HepG2 (cell line): Measurements from ENCODE around the gene ORC6. TPM values are rescaled to one million over a fixed set of nuclear protein-coding genes. Genes with fewer than 3 reads are reported as not detected.
A peak's percentile ranks its signal among the peaks of the same experiment; 100 is the strongest.

ENCODE experiments used
- ATAC-seq: fragments of 200-7000 bp; cut with Tn5 transposase; 3 replicates; pipeline ENCODE4 v1.9.1; 2020; ENCODE audit warnings: mild to moderate bottlenecking, moderate library complexity
- BruUV-seq: library from RNA; stranded (reverse); fragments of 400-500 nt; replicated peaks from 2 replicates; lab custom pipeline; 2021; lab: Mats Ljungman, UMichigan
- CTCF ChIA-PET: fragments of 300-600 bp; formaldehyde crosslinking; extraction: SDS; loops from one replicate; lab custom pipeline; 2021; ENCODE audit warnings: low total read pairs, inconsistent platforms, low intra/inter-chr PET ratio; lab: Yijun Ruan, JAX
- POLR2A ChIA-PET: fragments of 350-600 bp; sonication (Branson Sonifier 250); formaldehyde crosslinking; loops from one replicate; lab custom pipeline; 2020; ENCODE audit warnings: antibody characterized with exemption, inconsistent platforms; lab: Yijun Ruan, JAX
- DNase-seq: peaks from one replicate; pipeline ENCODE4 v3.0.0-alpha.2; 2015; ENCODE audit warnings: low spot score
- FAIRE-seq: peaks from 3 replicates; lab custom pipeline; 2011; peaks lifted over from hg19 to GRCh38; lab: Jason Lieb, UNC
- H2AFZ ChIP-seq: one replicate; pipeline ENCODE4 v1.6.1; 2011; ENCODE audit warnings: low read length, inconsistent platforms
- H3K27ac ChIP-seq: fragments of 300-600 bp; 3 replicates; pipeline ENCODE4 v1.8.0; 2011; ENCODE audit warnings: mixed run types, mild to moderate bottlenecking, mixed read lengths, low read length, inconsistent platforms; ENCODE audit not compliant: insufficient read depth; ENCODE audit errors: extremely low read length
- H3K27me3 ChIP-seq, 2 experiments: fragments of 200-600 bp in 1 of 2; 2 replicates in 1 of 2; 3 replicates in 1 of 2; pipeline versions ENCODE4 v1.6.0 to v1.8.0; 2011; ENCODE audit warnings: low read length in 2 of 2, mild to moderate bottlenecking in 2 of 2, moderate library complexity in 2 of 2, inconsistent platforms in 1 of 2; ENCODE audit not compliant: insufficient read depth in 2 of 2, control insufficient read depth in 1 of 2
- H3K36me3 ChIP-seq, 2 experiments: fragments of 200-600 bp in 1 of 2; replicated peaks in 1 of 2; 2 replicates in 1 of 2; 3 replicates in 1 of 2; pipeline versions ENCODE4 v1.5.1 to v1.8.0; 2011; ENCODE audit warnings: low read length in 2 of 2, inconsistent platforms in 1 of 2; ENCODE audit not compliant: insufficient read depth in 2 of 2, control insufficient read depth in 1 of 2
- H3K4me1 ChIP-seq: 2 replicates; pipeline ENCODE4 v1.5.1; 2012; ENCODE audit warnings: low read length, inconsistent platforms; ENCODE audit not compliant: insufficient read depth
- H3K4me2 ChIP-seq: 2 replicates; pipeline ENCODE4 v1.6.0; 2011; ENCODE audit warnings: low read depth, low read length, inconsistent platforms
- H3K4me3 ChIP-seq, 3 experiments: fragments of 200-600 bp in 1 of 3; sonication (generic), shearing (Covaris generic) in 1 of 3; replicated peaks in 1 of 3; 2 replicates each; pipeline ENCODE4 v1.5.1; 2011 to 2016; ENCODE audit warnings: low read length in 3 of 3, inconsistent platforms in 2 of 3, low read depth in 2 of 3, mild to moderate bottlenecking in 2 of 3, control low read depth in 1 of 3, mixed read lengths in 1 of 3; ENCODE audit not compliant: insufficient read depth in 1 of 3
- H3K79me2 ChIP-seq: one replicate; pipeline ENCODE4 v1.6.1; 2011; ENCODE audit warnings: low read length, inconsistent platforms; ENCODE audit not compliant: insufficient read depth
- H3K9ac ChIP-seq: 2 replicates; pipeline ENCODE4 v1.6.0; 2011; ENCODE audit warnings: mild to moderate bottlenecking, low read depth, low read length, inconsistent platforms; ENCODE audit not compliant: insufficient read depth
- H3K9me3 ChIP-seq: 2 replicates; pipeline ENCODE4 v1.5.1; 2012; ENCODE audit warnings: mild to moderate bottlenecking, low read length
- H4K20me1 ChIP-seq: 2 replicates; pipeline ENCODE4 v1.6.0; 2011; ENCODE audit warnings: inconsistent platforms, mild to moderate bottlenecking, low read length, moderate library complexity; ENCODE audit not compliant: insufficient read depth
- ETS1 ChIP-seq: sonication (generic); formaldehyde crosslinking; IDR thresholded peaks from 2 replicates; pipeline ENCODE4 v1.4.0; 2020; ENCODE audit warnings: missing genetic modification reagents
- FOXM1 ChIP-seq: sonication (generic); formaldehyde crosslinking; IDR thresholded peaks from 2 replicates; pipeline ENCODE4 v1.5.0; 2020; ENCODE audit warnings: missing genetic modification reagents
- HCFC1 ChIP-seq: fragments of 150-350 bp; IDR thresholded peaks from 2 replicates; pipeline ENCODE4 v1.6.1; 2014; ENCODE audit warnings: low read depth, low read length
- HOXA9 ChIP-seq: sonication (generic); formaldehyde crosslinking; IDR thresholded peaks from 2 replicates; pipeline ENCODE4 v1.8.1; 2022; ENCODE audit warnings: missing genetic modification reagents, mild to moderate bottlenecking, moderate library complexity, borderline replicate concordance
- KLF16 ChIP-seq, 2 experiments: sonication (generic) in 1 of 2; formaldehyde crosslinking in 1 of 2; IDR thresholded peaks; 2 replicates each; pipeline versions ENCODE4 v1.6.1 to v1.8.0; 2016 to 2023; ENCODE audit warnings: missing genetic modification reagents in 2 of 2, missing compliant biosample characterization in 1 of 2
- MLXIP ChIP-seq: sonication (generic); formaldehyde crosslinking; IDR thresholded peaks from 2 replicates; pipeline ENCODE4 v1.9.0; 2021; ENCODE audit warnings: missing genetic modification reagents, borderline replicate concordance
- MZF1 ChIP-seq: sonication (generic); formaldehyde crosslinking; IDR thresholded peaks from 2 replicates; pipeline ENCODE4 v1.8.1; 2023; ENCODE audit warnings: mild to moderate bottlenecking, missing genetic modification reagents, borderline replicate concordance
- NFKBIZ ChIP-seq: IDR thresholded peaks from 2 replicates; pipeline ENCODE4 v1.6.1; 2018; ENCODE audit warnings: missing genetic modification reagents, missing compliant biosample characterization
- SAFB2 ChIP-seq: sonication (generic); formaldehyde crosslinking; IDR thresholded peaks from 2 replicates; pipeline ENCODE4 v1.5.1; 2020; ENCODE audit warnings: missing genetic modification reagents, low read depth, mild to moderate bottlenecking, borderline replicate concordance
- SALL1 ChIP-seq: sonication (generic); formaldehyde crosslinking; IDR thresholded peaks from 2 replicates; pipeline ENCODE4 v1.8.0; 2022; ENCODE audit warnings: mild to moderate bottlenecking, missing genetic modification reagents
- ZBTB7A ChIP-seq: sonication (generic); formaldehyde crosslinking; IDR thresholded peaks from 2 replicates; pipeline ENCODE4 v1.8.0; 2022; ENCODE audit warnings: mild to moderate bottlenecking, missing genetic modification reagents
- ZNF576 ChIP-seq: sonication (generic); formaldehyde crosslinking; IDR thresholded peaks from 2 replicates; pipeline ENCODE4 v1.4.0; 2020; ENCODE audit warnings: mild to moderate bottlenecking, missing genetic modification reagents
- ZNF816 ChIP-seq: sonication (generic); formaldehyde crosslinking; IDR thresholded peaks from 2 replicates; pipeline ENCODE4 v1.8.0; 2022; ENCODE audit warnings: missing genetic modification reagents, mild to moderate bottlenecking, borderline replicate concordance
- ZNF841 ChIP-seq: sonication (generic); formaldehyde crosslinking; IDR thresholded peaks from 2 replicates; pipeline ENCODE4 v1.8.1; 2023; ENCODE audit warnings: missing genetic modification reagents, borderline replicate concordance
- WGBS: methylation state at CpG from one replicate; pipeline ENCODE4 v1.1.6; 2017; ENCODE audit warnings: low lambda C conversion rate; 5-methylcytosine and 5-hydroxymethylcytosine counted together
- in situ Hi-C: cut with HindIII; loops from 2 replicates; pipeline ENCODE4 v1.10.0; 2017; ENCODE audit warnings: low pct_unique_long_range_greater_than_20kb; ENCODE audit not compliant: extremely low pct_ligation_motif_present
- intact Hi-C: fragments of 100-400 bp; cut with micrococcal nuclease; formaldehyde crosslinking; loops from one replicate; pipeline ENCODE4 v1.10.0; 2022; ENCODE audit not compliant: unreplicated experiment
- polyA plus RNA-seq, 8 experiments: library from polyadenylated mRNA; depleted of rRNA in 3 of 8; stranded (reverse) in 7 of 8; unstranded in 1 of 8; fragments of >200 nt; fragmentation: Illumina TruSeq in 4 of 8; extraction: Trizol in 4 of 8; gene quantifications; 2 replicates each; pipeline versions ENCODE4 v1.2.1 to v1.2.3, GENCODE V29; 2011 to 2016; ENCODE audit warnings: low read depth in 4 of 8, missing spikeins in 1 of 8, mixed read lengths in 1 of 8; ENCODE audit not compliant: insufficient read depth in 1 of 8
- total RNA-seq, 5 experiments: library from RNA; depleted of rRNA; stranded (reverse); fragments of >200 nt; fragmentation: Illumina TruSeq; extraction: Trizol; gene quantifications; 2 replicates each; pipeline ENCODE4 v1.2.3, GENCODE V29; 2016; ENCODE audit warnings: low read depth in 1 of 5

The ORC6 gene
- total and polyA plus RNA-seq, 2 of the 13 experiments (the other 11 are each of a cell fraction or from before 2014, with no cell fraction given) = 34.2 to 69.8 TPM

GRCh38 chr16:46732561-46732960 is 43.1 kb downstream of the ORC6 start:
- ATAC-seq = no peak; the same call in 2 of the 3 replicates
- in situ Hi-C loops (no loop called here), intact Hi-C loops (no loop called here)
- no peak overlapping the region; a peak in 1 of 6 replicates for H3K4me3 ChIP-seq
- 36% methylated on average over 3 of the region's 4 CpGs for WGBS
- H3K9ac ChIP-seq = no peak overlapping the region
- no peaks in the 10 kb centered on the region for H4K20me1 ChIP-seq
- ChIA-PET POLR2A (no interaction called here), CTCF (no interaction called here)
- no peak overlapping the region for H3K4me2 ChIP-seq
- no peak for DNase-seq
- H3K79me2 ChIP-seq = no peaks in the 10 kb centered on the region
- H2AFZ ChIP-seq = no peak overlapping the region
- H3K36me3 ChIP-seq = no peaks in the 10 kb centered on the region
- H3K27ac ChIP-seq = no peak overlapping the region
- peaks cover 3 to 44% of the 10 kb centered on the region in 2 experiments; a peak in 3 of 5 replicates for H3K27me3 ChIP-seq
- no peaks in the 10 kb centered on the region for H3K4me1 ChIP-seq
- no peak for FAIRE-seq
- no peaks in the 10 kb centered on the region for H3K9me3 ChIP-seq
- BruUV-seq = no TSS peak
- no peak for TF ChIP-seq MZF1 (CRISPR knock-in tag)
- TF ChIP-seq HCFC1 = 0 out of 2 replicates have a peak, but pooled peaks have one; percentile 17
- TF ChIP-seq, all 625 proteins: peak for 1

- H3K4me2 ChIP-seq = no peak overlapping the region
- TF ChIP-seq SALL1 (CRISPR knock-in tag) = no peak
- no peak for TF ChIP-seq NFKBIZ (CRISPR knock-in tag)
- no peak for TF ChIP-seq ZNF576 (CRISPR knock-in tag)
- no peak for TF ChIP-seq FOXM1
- no peak for TF ChIP-seq ETS1 (CRISPR knock-in tag)
- TF ChIP-seq HOXA9 (CRISPR knock-in tag) = no peak
- no peak for TF ChIP-seq ZNF816 (CRISPR knock-in tag)
- TF ChIP-seq SAFB2 (CRISPR knock-in tag) = no peak
- TF ChIP-seq MLXIP (CRISPR knock-in tag) = no peak
- TF ChIP-seq KLF16 (CRISPR knock-in tag; IDR thresholded peaks at IDR 0.05) = no peak
- no peak for TF ChIP-seq ZNF841 (CRISPR knock-in tag)
- TF ChIP-seq ZBTB7A = no peak
- TF ChIP-seq, all 625 proteins: peak for 0
- no peaks in the 10 kb centered on the region for H4K20me1 ChIP-seq
- ATAC-seq (no peak), DNase-seq (no peak), FAIRE-seq (no peak)
- H3K4me1 ChIP-seq = no peaks in the 10 kb centered on the region
- in situ Hi-C loops = no loop called here
- H3K9me3 ChIP-seq = no peaks in the 10 kb centered on the region
- ChIA-PET POLR2A (no interaction called here), CTCF (no interaction called here)
- 46% methylated on average over 6 of the region's 9 CpGs for WGBS
- no peak overlapping the region for H2AFZ ChIP-seq
- H3K9ac ChIP-seq = no peak overlapping the region
- H3K4me3 ChIP-seq = no peak overlapping the region
- H3K27me3 ChIP-seq = peaks cover 6 to 49% of the 10 kb centered on the region in 2 experiments; a peak in 3 of 5 replicates
- intact Hi-C loops = loop anchor here (1.0 kb wide), 1 partner anchor 98 kb away; the partner anchor contains the start of gene C16orf87
- no TSS peak for BruUV-seq
- H3K27ac ChIP-seq = no peak overlapping the region
- no peaks in the 10 kb centered on the region for H3K36me3 ChIP-seq
- no peaks in the 10 kb centered on the region for H3K79me2 ChIP-seq
Observed at GRCh38 chr16:46733319-46733830, 43.9 kb downstream of the ORC6 start.
